GM12892 (cell line): ENCODE results near the gene ANXA5.

ENCODE experiments used
- POLR2A ChIP-seq: IDR thresholded peaks from 2 replicates; pipeline ENCODE4 v1.6.1; 2011; ENCODE audit warnings: low read depth, low read length, control low read depth
- POLR2AphosphoS5 ChIP-seq: IDR thresholded peaks from 2 replicates; pipeline ENCODE4 v1.6.1; 2011; ENCODE audit warnings: low read depth, low read length, control low read depth

DNA sequence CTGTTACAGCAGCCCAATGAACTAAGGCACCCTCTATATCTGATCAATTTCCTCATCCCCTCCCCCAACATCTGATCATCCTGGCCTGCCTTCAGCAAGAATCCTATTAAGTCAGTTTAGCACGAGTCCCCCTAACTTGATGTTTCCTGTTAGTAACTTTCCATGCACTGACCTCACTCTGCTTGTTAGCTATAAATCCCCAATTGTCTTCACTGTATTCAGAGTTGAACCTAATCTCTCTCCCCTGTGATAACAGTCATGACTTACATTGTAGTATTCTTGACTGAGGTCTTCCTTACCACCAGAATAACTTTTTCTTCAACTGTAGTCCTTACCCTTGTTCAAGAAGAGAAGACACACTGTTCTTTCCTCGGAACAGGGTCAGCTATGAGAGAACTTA lies 8.5 kb downstream of the ANXA5 start:
- TF ChIP-seq POLR2AphosphoS5 (no peak), POLR2A (no peak)
